ENCODE measurements around the gene OSM. TPM values are rescaled to one million over a fixed set of nuclear protein-coding genes. Genes with fewer than 3 reads are reported as not detected.

The OSM gene
- total and polyA plus RNA-seq, 2 experiments from 2014 or later: not detected

DNA sequence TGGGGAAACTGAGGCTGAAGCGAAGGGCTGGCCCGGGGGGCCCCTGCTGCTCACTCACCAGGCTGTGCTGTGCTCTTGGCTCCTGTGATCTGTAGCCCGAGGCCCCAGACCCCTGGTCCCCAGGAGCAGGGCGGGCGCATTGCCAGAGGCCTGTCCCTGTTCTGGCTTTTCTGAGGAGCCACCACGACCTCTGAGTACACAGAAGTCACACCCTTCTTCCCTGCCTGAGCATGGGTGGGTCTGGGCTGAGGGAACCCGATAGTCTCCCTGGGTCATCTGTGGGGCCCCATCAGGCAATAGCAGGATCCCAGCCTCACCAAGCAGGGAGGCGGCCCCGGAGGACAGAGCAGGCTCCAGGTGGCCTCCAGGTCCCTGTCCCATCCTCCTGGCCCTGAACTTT, 17.5 kb upstream of the OSM start:
- TF ChIP-seq EZH2phosphoT487 (IDR thresholded peaks at IDR 0.05; ENCODE audit: unreplicated experiment) (no peak), STAT1 (IDR thresholded peaks at IDR 0.05; ENCODE audit: unreplicated experiment) (no peak), JUNB (IDR thresholded peaks at IDR 0.05; ENCODE audit: unreplicated experiment) (no peak), ZNF114 (CRISPR knock-in tag; IDR thresholded peaks at IDR 0.05) (no peak), ZNF331 (CRISPR knock-in tag; IDR thresholded peaks at IDR 0.05; ENCODE audit: low read depth) (no peak), POLR2AphosphoS5 (IDR thresholded peaks at IDR 0.05; ENCODE audit: low read depth) (no peak), EZH2 (IDR thresholded peaks at IDR 0.05; ENCODE audit: low read depth, unreplicated experiment) (no peak), CREB1 (CRISPR knock-in tag; IDR thresholded peaks at IDR 0.05; ENCODE audit: low read depth) (no peak), NANOG (IDR thresholded peaks at IDR 0.05; ENCODE audit: borderline replicate concordance) (no peak)
- TF ChIP-seq, protein P1, sequence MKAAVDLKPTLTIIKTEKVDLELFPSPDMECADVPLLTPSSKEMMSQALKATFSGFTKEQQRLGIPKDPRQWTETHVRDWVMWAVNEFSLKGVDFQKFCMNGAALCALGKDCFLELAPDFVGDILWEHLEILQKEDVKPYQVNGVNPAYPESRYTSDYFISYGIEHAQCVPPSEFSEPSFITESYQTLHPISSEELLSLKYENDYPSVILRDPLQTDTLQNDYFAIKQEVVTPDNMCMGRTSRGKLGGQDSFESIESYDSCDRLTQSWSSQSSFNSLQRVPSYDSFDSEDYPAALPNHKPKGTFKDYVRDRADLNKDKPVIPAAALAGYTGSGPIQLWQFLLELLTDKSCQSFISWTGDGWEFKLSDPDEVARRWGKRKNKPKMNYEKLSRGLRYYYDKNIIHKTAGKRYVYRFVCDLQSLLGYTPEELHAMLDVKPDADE (IDR thresholded peaks at IDR 0.05): no peak
- TF ChIP-seq, protein P2, sequence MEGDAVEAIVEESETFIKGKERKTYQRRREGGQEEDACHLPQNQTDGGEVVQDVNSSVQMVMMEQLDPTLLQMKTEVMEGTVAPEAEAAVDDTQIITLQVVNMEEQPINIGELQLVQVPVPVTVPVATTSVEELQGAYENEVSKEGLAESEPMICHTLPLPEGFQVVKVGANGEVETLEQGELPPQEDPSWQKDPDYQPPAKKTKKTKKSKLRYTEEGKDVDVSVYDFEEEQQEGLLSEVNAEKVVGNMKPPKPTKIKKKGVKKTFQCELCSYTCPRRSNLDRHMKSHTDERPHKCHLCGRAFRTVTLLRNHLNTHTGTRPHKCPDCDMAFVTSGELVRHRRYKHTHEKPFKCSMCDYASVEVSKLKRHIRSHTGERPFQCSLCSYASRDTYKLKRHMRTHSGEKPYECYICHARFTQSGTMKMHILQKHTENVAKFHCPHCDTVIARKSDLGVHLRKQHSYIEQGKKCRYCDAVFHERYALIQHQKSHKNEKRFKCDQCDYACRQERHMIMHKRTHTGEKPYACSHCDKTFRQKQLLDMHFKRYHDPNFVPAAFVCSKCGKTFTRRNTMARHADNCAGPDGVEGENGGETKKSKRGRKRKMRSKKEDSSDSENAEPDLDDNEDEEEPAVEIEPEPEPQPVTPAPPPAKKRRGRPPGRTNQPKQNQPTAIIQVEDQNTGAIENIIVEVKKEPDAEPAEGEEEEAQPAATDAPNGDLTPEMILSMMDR (conservative IDR thresholded peaks at IDR 0.05; ENCODE audit: low read depth in 2 of 2): no peak
- TF ChIP-seq, protein P3, sequence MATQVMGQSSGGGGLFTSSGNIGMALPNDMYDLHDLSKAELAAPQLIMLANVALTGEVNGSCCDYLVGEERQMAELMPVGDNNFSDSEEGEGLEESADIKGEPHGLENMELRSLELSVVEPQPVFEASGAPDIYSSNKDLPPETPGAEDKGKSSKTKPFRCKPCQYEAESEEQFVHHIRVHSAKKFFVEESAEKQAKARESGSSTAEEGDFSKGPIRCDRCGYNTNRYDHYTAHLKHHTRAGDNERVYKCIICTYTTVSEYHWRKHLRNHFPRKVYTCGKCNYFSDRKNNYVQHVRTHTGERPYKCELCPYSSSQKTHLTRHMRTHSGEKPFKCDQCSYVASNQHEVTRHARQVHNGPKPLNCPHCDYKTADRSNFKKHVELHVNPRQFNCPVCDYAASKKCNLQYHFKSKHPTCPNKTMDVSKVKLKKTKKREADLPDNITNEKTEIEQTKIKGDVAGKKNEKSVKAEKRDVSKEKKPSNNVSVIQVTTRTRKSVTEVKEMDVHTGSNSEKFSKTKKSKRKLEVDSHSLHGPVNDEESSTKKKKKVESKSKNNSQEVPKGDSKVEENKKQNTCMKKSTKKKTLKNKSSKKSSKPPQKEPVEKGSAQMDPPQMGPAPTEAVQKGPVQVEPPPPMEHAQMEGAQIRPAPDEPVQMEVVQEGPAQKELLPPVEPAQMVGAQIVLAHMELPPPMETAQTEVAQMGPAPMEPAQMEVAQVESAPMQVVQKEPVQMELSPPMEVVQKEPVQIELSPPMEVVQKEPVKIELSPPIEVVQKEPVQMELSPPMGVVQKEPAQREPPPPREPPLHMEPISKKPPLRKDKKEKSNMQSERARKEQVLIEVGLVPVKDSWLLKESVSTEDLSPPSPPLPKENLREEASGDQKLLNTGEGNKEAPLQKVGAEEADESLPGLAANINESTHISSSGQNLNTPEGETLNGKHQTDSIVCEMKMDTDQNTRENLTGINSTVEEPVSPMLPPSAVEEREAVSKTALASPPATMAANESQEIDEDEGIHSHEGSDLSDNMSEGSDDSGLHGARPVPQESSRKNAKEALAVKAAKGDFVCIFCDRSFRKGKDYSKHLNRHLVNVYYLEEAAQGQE (IDR thresholded peaks at IDR 0.05; ENCODE audit: unreplicated experiment): no peak
- TF ChIP-seq, protein P4, sequence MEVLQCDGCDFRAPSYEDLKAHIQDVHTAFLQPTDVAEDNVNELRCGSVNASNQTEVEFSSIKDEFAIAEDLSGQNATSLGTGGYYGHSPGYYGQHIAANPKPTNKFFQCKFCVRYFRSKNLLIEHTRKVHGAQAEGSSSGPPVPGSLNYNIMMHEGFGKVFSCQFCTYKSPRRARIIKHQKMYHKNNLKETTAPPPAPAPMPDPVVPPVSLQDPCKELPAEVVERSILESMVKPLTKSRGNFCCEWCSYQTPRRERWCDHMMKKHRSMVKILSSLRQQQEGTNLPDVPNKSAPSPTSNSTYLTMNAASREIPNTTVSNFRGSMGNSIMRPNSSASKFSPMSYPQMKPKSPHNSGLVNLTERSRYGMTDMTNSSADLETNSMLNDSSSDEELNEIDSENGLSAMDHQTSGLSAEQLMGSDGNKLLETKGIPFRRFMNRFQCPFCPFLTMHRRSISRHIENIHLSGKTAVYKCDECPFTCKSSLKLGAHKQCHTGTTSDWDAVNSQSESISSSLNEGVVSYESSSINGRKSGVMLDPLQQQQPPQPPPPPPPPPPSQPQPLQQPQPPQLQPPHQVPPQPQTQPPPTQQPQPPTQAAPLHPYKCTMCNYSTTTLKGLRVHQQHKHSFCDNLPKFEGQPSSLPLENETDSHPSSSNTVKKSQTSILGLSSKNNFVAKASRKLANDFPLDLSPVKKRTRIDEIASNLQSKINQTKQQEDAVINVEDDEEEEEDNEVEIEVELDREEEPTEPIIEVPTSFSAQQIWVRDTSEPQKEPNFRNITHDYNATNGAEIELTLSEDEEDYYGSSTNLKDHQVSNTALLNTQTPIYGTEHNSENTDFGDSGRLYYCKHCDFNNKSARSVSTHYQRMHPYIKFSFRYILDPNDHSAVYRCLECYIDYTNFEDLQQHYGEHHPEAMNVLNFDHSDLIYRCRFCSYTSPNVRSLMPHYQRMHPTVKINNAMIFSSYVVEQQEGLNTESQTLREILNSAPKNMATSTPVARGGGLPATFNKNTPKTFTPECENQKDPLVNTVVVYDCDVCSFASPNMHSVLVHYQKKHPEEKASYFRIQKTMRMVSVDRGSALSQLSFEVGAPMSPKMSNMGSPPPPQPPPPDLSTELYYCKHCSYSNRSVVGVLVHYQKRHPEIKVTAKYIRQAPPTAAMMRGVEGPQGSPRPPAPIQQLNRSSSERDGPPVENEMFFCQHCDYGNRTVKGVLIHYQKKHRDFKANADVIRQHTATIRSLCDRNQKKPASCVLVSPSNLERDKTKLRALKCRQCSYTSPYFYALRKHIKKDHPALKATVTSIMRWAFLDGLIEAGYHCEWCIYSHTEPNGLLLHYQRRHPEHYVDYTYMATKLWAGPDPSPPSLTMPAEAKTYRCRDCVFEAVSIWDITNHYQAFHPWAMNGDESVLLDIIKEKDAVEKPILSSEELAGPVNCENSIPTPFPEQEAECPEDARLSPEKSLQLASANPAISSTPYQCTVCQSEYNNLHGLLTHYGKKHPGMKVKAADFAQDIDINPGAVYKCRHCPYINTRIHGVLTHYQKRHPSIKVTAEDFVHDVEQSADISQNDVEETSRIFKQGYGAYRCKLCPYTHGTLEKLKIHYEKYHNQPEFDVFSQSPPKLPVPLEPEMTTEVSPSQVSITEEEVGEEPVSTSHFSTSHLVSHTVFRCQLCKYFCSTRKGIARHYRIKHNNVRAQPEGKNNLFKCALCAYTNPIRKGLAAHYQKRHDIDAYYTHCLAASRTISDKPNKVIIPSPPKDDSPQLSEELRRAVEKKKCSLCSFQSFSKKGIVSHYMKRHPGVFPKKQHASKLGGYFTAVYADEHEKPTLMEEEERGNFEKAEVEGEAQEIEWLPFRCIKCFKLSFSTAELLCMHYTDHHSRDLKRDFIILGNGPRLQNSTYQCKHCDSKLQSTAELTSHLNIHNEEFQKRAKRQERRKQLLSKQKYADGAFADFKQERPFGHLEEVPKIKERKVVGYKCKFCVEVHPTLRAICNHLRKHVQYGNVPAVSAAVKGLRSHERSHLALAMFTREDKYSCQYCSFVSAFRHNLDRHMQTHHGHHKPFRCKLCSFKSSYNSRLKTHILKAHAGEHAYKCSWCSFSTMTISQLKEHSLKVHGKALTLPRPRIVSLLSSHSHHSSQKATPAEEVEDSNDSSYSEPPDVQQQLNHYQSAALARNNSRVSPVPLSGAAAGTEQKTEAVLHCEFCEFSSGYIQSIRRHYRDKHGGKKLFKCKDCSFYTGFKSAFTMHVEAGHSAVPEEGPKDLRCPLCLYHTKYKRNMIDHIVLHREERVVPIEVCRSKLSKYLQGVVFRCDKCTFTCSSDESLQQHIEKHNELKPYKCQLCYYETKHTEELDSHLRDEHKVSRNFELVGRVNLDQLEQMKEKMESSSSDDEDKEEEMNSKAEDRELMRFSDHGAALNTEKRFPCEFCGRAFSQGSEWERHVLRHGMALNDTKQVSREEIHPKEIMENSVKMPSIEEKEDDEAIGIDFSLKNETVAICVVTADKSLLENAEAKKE (CRISPR knock-in tag; IDR thresholded peaks at IDR 0.05): no peak
- H3K27me3 ChIP-seq (ENCODE audit: insufficient read depth): peaks cover 7% of the 10 kb centered on the region; the same call in 1 of the 2 replicates
- H3K4me3 ChIP-seq: no peak overlapping the region
- H3K4me1 ChIP-seq (ENCODE audit: insufficient read depth): peaks cover 5% of the 10 kb centered on the region; the same call in 1 of the 2 replicates
- H3K4me1 Mint-ChIP-seq: peaks cover 5% of the 10 kb centered on the region; the same call in 2 of the 3 replicates
- peaks cover 22% of the 10 kb centered on the region for H3K27me3 Mint-ChIP-seq (ENCODE audit: insufficient read depth, low read depth, poor library complexity)
- no peak overlapping the region for H2AFZ ChIP-seq
- no peaks in the 10 kb centered on the region for H3K9me3 Mint-ChIP-seq
- H3F3A ChIP-seq (replicated peaks; ENCODE audit: low read depth): peaks cover 11% of the 10 kb centered on the region
- H3K9me2 ChIP-seq (ENCODE audit: insufficient read depth): no peaks in the 10 kb centered on the region
- H4K20me1 ChIP-seq (replicated peaks; ENCODE audit: insufficient read depth): no peaks in the 10 kb centered on the region; the same call in 1 of the 2 replicates
- ATAC-seq (no peak), DNase-seq (ENCODE audit: low spot score) (no peak)
- H3K36me3 Mint-ChIP-seq (ENCODE audit: low read depth): no peaks in the 10 kb centered on the region
- no peak overlapping the region for H3K27ac Mint-ChIP-seq
- H3K79me2 ChIP-seq (replicated peaks; ENCODE audit: insufficient read depth): no peaks in the 10 kb centered on the region
- H3K27ac ChIP-seq (ENCODE audit: low read depth): no peak overlapping the region
- H3K36me3 ChIP-seq (ENCODE audit: insufficient read depth): no peaks in the 10 kb centered on the region
- H3K4me3 Mint-ChIP-seq: no peak overlapping the region
- no peak overlapping the region for H3K4me2 ChIP-seq

Data from GM23338 (cell line).